H1 (cell line): ENCODE results near the gene TTC23. TPM values are rescaled to one million over a fixed set of nuclear protein-coding genes. Genes with fewer than 3 reads are reported as not detected.
"Not testable (repeated sequence)": the region's sequence is repeated elsewhere in the genome, so short reads cannot be mapped to it uniquely, and the experiment has no call there.

Experiments used
- CTCF ChIA-PET: fragments of 300-600 bp; sonication (Branson Sonifier 250); formaldehyde crosslinking; loops from one replicate; lab custom pipeline; 2021; ENCODE audit not compliant: partially characterized antibody; lab: Charles Lee
- POLR2A ChIA-PET: fragments of 300-600 bp; sonication (Branson Sonifier 250); formaldehyde crosslinking; loops from one replicate; lab custom pipeline; 2021; ENCODE audit warnings: inconsistent platforms; ENCODE audit not compliant: partially characterized antibody; lab: Charles Lee
- DNase-seq, 2 experiments: peaks; one replicate each; pipeline versions ENCODE4 v3.0.0 to v3.0.0-alpha.2; 2010 to 2022; ENCODE audit warnings: low spot score in 2 of 2, low read depth in 1 of 2, mixed read lengths in 1 of 2
- FAIRE-seq: peaks from 2 replicates; lab custom pipeline; 2011; peaks lifted over from hg19 to GRCh38; lab: Jason Lieb, UNC
- H2AFZ ChIP-seq: 2 replicates; pipeline ENCODE4 v1.8.1; 2012; ENCODE audit warnings: low read length, inconsistent platforms
- H2AK5ac ChIP-seq: 2 replicates; pipeline ENCODE4 v1.6.1; 2013; ENCODE audit warnings: low read depth, low read length
- H2BK120ac ChIP-seq: replicated peaks from 2 replicates; pipeline ENCODE3; 2013; ENCODE audit warnings: low read depth, low read length, inconsistent platforms
- H2BK12ac ChIP-seq: 2 replicates; pipeline ENCODE4 v1.6.1; 2013; ENCODE audit warnings: low read depth, low read length
- H2BK15ac ChIP-seq: 2 replicates; pipeline ENCODE4 v1.6.1; 2013; ENCODE audit warnings: low read length
- H2BK20ac ChIP-seq: 2 replicates; pipeline ENCODE4 v1.6.1; 2013; ENCODE audit warnings: low read length
- H2BK5ac ChIP-seq: 2 replicates; pipeline ENCODE4 v1.6.1; 2013; ENCODE audit warnings: low read depth, low read length
- H3K14ac ChIP-seq: 2 replicates; pipeline ENCODE4 v1.6.1; 2013; ENCODE audit warnings: inconsistent platforms; ENCODE audit not compliant: insufficient read length
- H3K18ac ChIP-seq: 2 replicates; pipeline ENCODE4 v1.6.1; 2013; ENCODE audit warnings: low read length; ENCODE audit errors: extremely low read depth
- H3K23ac ChIP-seq: 2 replicates; pipeline ENCODE4 v1.6.1; 2013; ENCODE audit warnings: inconsistent platforms; ENCODE audit not compliant: insufficient read length
- H3K23me2 ChIP-seq: 2 replicates; pipeline ENCODE4 v1.6.1; 2013; ENCODE audit warnings: low read depth, low read length
- H3K27ac ChIP-seq: 2 replicates; pipeline ENCODE4 v1.6.1; 2011; ENCODE audit warnings: low read depth, low read length, inconsistent platforms
- H3K27me3 ChIP-seq, 4 experiments: replicated peaks in 1 of 4; 1 replicate in 1 of 4; 2 replicates in 3 of 4; pipeline versions ENCODE4 v1.6.1 to v1.8.1; 2011 to 2013; ENCODE audit warnings: low read length in 3 of 4, mild to moderate bottlenecking in 3 of 4, inconsistent platforms in 2 of 4, mixed read lengths in 2 of 4, moderate library complexity in 1 of 4; ENCODE audit not compliant: control insufficient read depth in 3 of 4, insufficient read depth in 3 of 4; ENCODE audit errors: extremely low read depth in 1 of 4
- H3K36me3 ChIP-seq, 4 experiments: 2 replicates each; pipeline versions ENCODE4 v1.6.1 to v1.8.1; 2011 to 2013; ENCODE audit warnings: mild to moderate bottlenecking in 4 of 4, low read length in 3 of 4, moderate library complexity in 2 of 4, control low read depth in 1 of 4, inconsistent platforms in 1 of 4; ENCODE audit not compliant: insufficient read depth in 4 of 4, control insufficient read depth in 2 of 4
- H3K4ac ChIP-seq: replicated peaks from 2 replicates; pipeline ENCODE3; 2013; ENCODE audit warnings: low read length, low read depth, mixed read lengths, inconsistent platforms; ENCODE audit not compliant: insufficient read length
- H3K4me1 ChIP-seq, 4 experiments: replicated peaks in 1 of 4; 1 replicate in 1 of 4; 2 replicates in 3 of 4; pipeline versions ENCODE4 v1.6.1 to v1.8.1; 2011 to 2013; ENCODE audit warnings: low read length in 3 of 4, inconsistent platforms in 2 of 4, mixed read lengths in 1 of 4; ENCODE audit not compliant: insufficient read depth in 4 of 4, control insufficient read depth in 3 of 4
- H3K4me2 ChIP-seq, 2 experiments: 2 replicates each; pipeline versions ENCODE4 v1.6.1 to v1.8.1; 2011 to 2013; ENCODE audit warnings: low read depth in 2 of 2, low read length in 2 of 2, control low read depth in 1 of 2, inconsistent platforms in 1 of 2, mild to moderate bottlenecking in 1 of 2; ENCODE audit not compliant: insufficient read depth in 1 of 2
- H3K4me3 ChIP-seq, 4 experiments: fragments of 200-600, 300-600 bp in 1 of 4; sonication (generic), shearing (Covaris generic), sonication (Bioruptor Twin) in 1 of 4; 2 replicates each; pipeline versions ENCODE4 v1.5.1 to v1.8.1; 2011 to 2016; ENCODE audit warnings: low read length in 4 of 4, low read depth in 3 of 4, control low read depth in 2 of 4, inconsistent platforms in 2 of 4, mild to moderate bottlenecking in 2 of 4, mixed read lengths in 1 of 4, moderate library complexity in 1 of 4; ENCODE audit not compliant: insufficient read depth in 2 of 4; ENCODE audit errors: extremely low read depth in 1 of 4
- H3K56ac ChIP-seq: replicated peaks from 2 replicates; pipeline ENCODE3; 2013; ENCODE audit warnings: low read depth, mild to moderate bottlenecking, mixed read lengths, low read length, inconsistent platforms; ENCODE audit not compliant: insufficient read length
- H3K79me1 ChIP-seq: 2 replicates; pipeline ENCODE4 v1.6.1; 2013; ENCODE audit warnings: low read depth, low read length, control low read depth
- H3K79me2 ChIP-seq, 2 experiments: 2 replicates each; pipeline versions ENCODE4 v1.6.1 to v1.8.1; 2012 to 2013; ENCODE audit warnings: low read length in 2 of 2, mild to moderate bottlenecking in 2 of 2, inconsistent platforms in 1 of 2; ENCODE audit not compliant: insufficient read depth in 2 of 2, control insufficient read depth in 1 of 2
- H3K9ac ChIP-seq, 4 experiments: replicated peaks in 1 of 4; 1 replicate in 1 of 4; 2 replicates in 3 of 4; pipeline versions ENCODE4 v1.6.1 to v1.8.1; 2011 to 2013; ENCODE audit warnings: low read depth in 3 of 4, low read length in 3 of 4, control low read depth in 2 of 4, mild to moderate bottlenecking in 2 of 4, moderate library complexity in 2 of 4, inconsistent platforms in 1 of 4; ENCODE audit errors: extremely low read depth in 1 of 4
- H3K9me3 ChIP-seq, 2 experiments: 2 replicates each; pipeline versions ENCODE4 v1.6.1 to v1.8.1; 2012 to 2013; ENCODE audit warnings: mild to moderate bottlenecking in 2 of 2, moderate library complexity in 2 of 2, control low read depth in 1 of 2, inconsistent platforms in 1 of 2, low read depth in 1 of 2, low read length in 1 of 2, mixed read lengths in 1 of 2; ENCODE audit not compliant: insufficient read depth in 2 of 2
- H4K20me1 ChIP-seq, 2 experiments: replicated peaks in 1 of 2; 2 replicates each; pipeline versions ENCODE3 to v1.8.1; 2011 to 2013; ENCODE audit warnings: inconsistent platforms in 2 of 2, low read length in 2 of 2, mild to moderate bottlenecking in 1 of 2; ENCODE audit not compliant: insufficient read depth in 2 of 2, control insufficient read depth in 1 of 2
- H4K5ac ChIP-seq: 2 replicates; pipeline ENCODE4 v1.6.1; 2013; ENCODE audit warnings: low read length, low read depth, mixed read lengths, inconsistent platforms; ENCODE audit not compliant: insufficient read length
- H4K8ac ChIP-seq: 2 replicates; pipeline ENCODE4 v1.8.0; 2013; ENCODE audit warnings: mild to moderate bottlenecking, moderate library complexity, low read length, inconsistent platforms; ENCODE audit not compliant: insufficient read depth; ENCODE audit errors: extremely low read depth
- H4K91ac ChIP-seq: replicated peaks from 2 replicates; pipeline ENCODE3; 2013; ENCODE audit warnings: low read length, mixed read lengths, inconsistent platforms; ENCODE audit not compliant: insufficient read length
- CBX5 ChIP-seq: fragments of 300-800, 300-1000 bp; sonication (generic); IDR thresholded peaks from 2 replicates; pipeline ENCODE4 v1.7.1; 2016; ENCODE audit warnings: antibody characterized with exemption, low read length, low read depth
- EGR1 ChIP-seq: IDR thresholded peaks from 2 replicates; pipeline ENCODE4 v1.6.1; 2011; ENCODE audit warnings: low read depth, low read length, borderline replicate concordance
- PHF8 ChIP-seq: fragments of 200-600 bp; sonication (generic); conservative IDR thresholded peaks from 2 replicates; pipeline ENCODE4 v1.7.1; 2012; ENCODE audit warnings: low read depth, mild to moderate bottlenecking, inconsistent platforms, low read length, moderate library complexity
- POU5F1 ChIP-seq: IDR thresholded peaks from 2 replicates; pipeline ENCODE4 v1.6.1; 2011; ENCODE audit warnings: low read depth, mild to moderate bottlenecking, low read length, moderate library complexity
- RAD21 ChIP-seq, 2 experiments: IDR thresholded peaks in 1 of 2; conservative IDR thresholded peaks in 1 of 2; 2 replicates each; pipeline ENCODE4 v1.6.1; 2011; ENCODE audit warnings: low read depth in 2 of 2, low read length in 2 of 2, improper control_type of control experiment in 1 of 2, inconsistent platforms in 1 of 2, mild to moderate bottlenecking in 1 of 2, moderate library complexity in 1 of 2
- SIRT6 ChIP-seq: IDR thresholded peaks from one replicate; pipeline ENCODE4 v1.7.1; 2012; ENCODE audit warnings: low read length, inconsistent platforms
- WGBS, 2 experiments: shearing (Covaris generic) in 1 of 2; methylation state at CpG; one replicate each; pipeline versions ENCODE4 v1.1.6 to v1.1.7; 2013 to 2015; ENCODE audit warnings: low lambda C conversion rate in 2 of 2, mixed read lengths in 2 of 2, inconsistent platforms in 1 of 2, low coverage in 1 of 2, missing lambda C conversion rate in 1 of 2; ENCODE audit not compliant: insufficient replicate concordance in 2 of 2, insufficient coverage in 1 of 2, insufficient read length in 1 of 2; ENCODE audit errors: extremely low coverage in 1 of 2, missing lambda C conversion rate in 1 of 2; 5-methylcytosine and 5-hydroxymethylcytosine counted together
- polyA plus RNA-seq, 7 experiments: library from polyadenylated mRNA; depleted of rRNA in 3 of 7; stranded (reverse) in 5 of 7; unstranded in 2 of 7; fragments of >200 nt in 5 of 7; fragments of 200-250 nt in 2 of 7; gene quantifications; 1 replicate in 5 of 7; 2 replicates in 1 of 7; 4 replicates in 1 of 7; pipeline versions ENCODE4 v1.2.1 to v1.2.3, GENCODE V29; 2011 to 2013; ENCODE audit warnings: missing spikeins in 2 of 7, mixed read lengths in 2 of 7
- total RNA-seq: library from RNA; stranded (reverse); fragmentation: NEBNext Ultra II Directional; extraction: Animal tissue kit (Norgen Biotek cat#: 25700); gene quantifications from 2 replicates; pipeline ENCODE4 v1.2.1, GENCODE V29; 2021

TTC23 gene
- total and polyA plus RNA-seq, 2 of the 8 experiments (the other 6 are each of a cell fraction or from before 2014, with no cell fraction given): 4.8 to 23.0 TPM

DNA sequence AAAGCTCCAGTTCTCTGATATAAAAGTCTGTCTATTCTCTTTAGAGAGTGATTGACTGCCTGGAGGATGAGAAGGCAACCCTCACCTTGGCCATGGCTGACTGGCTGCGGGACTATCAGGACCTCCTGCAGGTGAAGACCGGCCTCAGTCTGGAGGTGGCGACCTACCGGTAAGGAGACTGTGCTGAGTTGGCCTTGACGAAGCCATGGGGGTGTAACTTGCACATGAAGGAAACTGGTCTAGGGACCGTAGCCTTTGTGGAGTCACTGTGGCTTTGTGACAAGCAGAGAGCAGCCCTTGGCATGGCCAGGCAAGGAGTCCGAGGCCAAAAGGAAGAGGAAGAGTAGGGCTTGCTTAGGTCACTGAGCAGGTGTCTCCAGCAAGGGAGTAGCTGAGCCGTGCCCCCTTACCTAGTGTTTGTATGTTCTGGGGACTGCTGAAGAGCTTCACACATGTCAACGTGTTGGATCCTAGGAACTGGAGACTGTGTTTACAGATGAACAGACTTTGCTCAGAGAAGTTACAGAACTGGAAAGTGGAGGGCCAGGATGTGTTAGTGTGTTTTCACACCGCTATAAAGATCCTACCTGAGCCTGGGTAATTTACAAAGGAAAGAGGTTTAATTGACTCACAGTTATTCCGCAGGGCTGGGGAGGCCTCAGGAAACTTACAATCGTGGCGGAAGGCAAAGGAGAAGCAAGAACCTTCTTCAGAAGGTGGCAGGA is 135.7 kb downstream of the TTC23 start (continued):
- no peak for TF ChIP-seq CBX5
- TF ChIP-seq EGR1: no peak
- TF ChIP-seq SIRT6: no peak
- no peak for TF ChIP-seq PHF8
- no peak for TF ChIP-seq POU5F1
- no peak for TF ChIP-seq RAD21 (IDR thresholded peaks at IDR 0.05 in 1 of 2, conservative IDR thresholded peaks at IDR 0.05 in 1 of 2; ENCODE audit: low read depth in 2 of 2, low read length in 2 of 2)

DNA sequence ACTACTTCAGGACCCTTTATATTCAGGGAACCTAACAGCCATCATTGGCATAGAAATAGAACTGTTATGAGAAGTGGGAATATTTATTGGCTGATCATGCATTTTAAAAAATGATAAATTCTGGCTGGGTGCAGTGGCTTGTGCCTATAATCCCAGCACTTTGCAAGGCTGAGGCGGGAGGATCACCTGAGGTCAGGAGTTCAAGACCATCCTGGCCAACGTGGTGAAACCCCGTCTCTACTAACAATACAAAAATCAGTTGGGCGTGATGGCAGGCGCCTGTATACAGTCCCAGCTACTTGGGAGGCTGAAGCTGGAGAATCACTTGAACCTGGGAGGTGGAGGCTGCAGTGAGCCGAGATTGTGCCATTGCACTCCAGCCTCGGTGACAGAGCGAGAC is 137.7 kb downstream of the TTC23 start:
- H2BK12ac ChIP-seq, H3K23ac ChIP-seq, H3K36me3 ChIP-seq, H3K4ac ChIP-seq, H3K4me3 ChIP-seq, H2BK15ac ChIP-seq, H2AK5ac ChIP-seq, H4K8ac ChIP-seq, H4K91ac ChIP-seq, H2BK120ac ChIP-seq, H4K5ac ChIP-seq, H3K4me2 ChIP-seq, H3K79me2 ChIP-seq, H2BK5ac ChIP-seq, H3K9ac ChIP-seq, H2BK20ac ChIP-seq, H4K20me1 ChIP-seq, H3K4me1 ChIP-seq, H3K27ac ChIP-seq, POLR2A ChIA-PET, FAIRE-seq, H2AFZ ChIP-seq, H3K56ac ChIP-seq, H3K18ac ChIP-seq, H3K23me2 ChIP-seq, DNase-seq, H3K9me3 ChIP-seq, H3K14ac ChIP-seq, H3K79me1 ChIP-seq: not testable (repeated sequence)
- WGBS, 2 experiments: 86% methylated on average over 8 of the region's 8 CpGs; no CpG with 5 or more reads in 1 of the 2 experiments
- peaks cover 6 to 11% (median 10%) of the 10 kb centered on the region in 4 experiments for H3K27me3 ChIP-seq
- CTCF ChIA-PET: interaction anchor here (0.5 to 2.2 kb wide), 5 partner anchors 9 to 205 kb away, joined by 3 to 9 read pairs (median 5); no protein-coding TSS in a partner anchor
